GM12801 (cell line): ENCODE measurements around the gene UNC5CL.

Source experiments
- CTCF ChIP-seq: IDR thresholded peaks from one replicate; pipeline ENCODE4 v1.5.1; 2011; ENCODE audit warnings: control low read depth; ENCODE audit not compliant: insufficient read length; ENCODE audit errors: extremely low read depth

Gene UNC5CL

GRCh38 chr6:41011673-41012072 is 27.3 kb downstream of the UNC5CL start:
- no peak for TF ChIP-seq CTCF

GRCh38 chr6:41009669-41010068 is 29.4 kb downstream of the UNC5CL start:
- TF ChIP-seq CTCF = no peak

- TF ChIP-seq CTCF = no peak
Observed at GRCh38 chr6:41008011-41008410, 31.0 kb downstream of the UNC5CL start.

- no peak for TF ChIP-seq CTCF
Observed at GRCh38 chr6:41002168-41002567, 36.9 kb downstream of the UNC5CL start.

- no peak for TF ChIP-seq CTCF
Observed at GRCh38 chr6:41000248-41000647, 38.8 kb downstream of the UNC5CL start.

- TF ChIP-seq CTCF = no peak
Observed at GRCh38 chr6:40999569-40999968, 39.5 kb downstream of the UNC5CL start.

- TF ChIP-seq CTCF = no peak
Observed at GRCh38 chr6:40998661-40999060, 40.4 kb downstream of the UNC5CL start.
